Heart left ventricle (tissue), 16 donors: ENCODE data around the gene MITF. TPM values are rescaled to one million over a fixed set of nuclear protein-coding genes. Genes with fewer than 3 reads are reported as not detected.

ENCODE experiments used
- ATAC-seq, 4 donors: fragments of 200-7000 bp; cut with Tn5 transposase; one replicate each; pipeline ENCODE4 v1.9.1; 2020 to 2022; ENCODE audit warnings: moderate library complexity in 4 of 4, mild to moderate bottlenecking in 3 of 4, moderate number of reproducible peaks in 1 of 4
- DNase-seq, 5 donors: peaks; one replicate each; pipeline ENCODE4 v3.0.0-alpha.2; 2020
- H3K27ac ChIP-seq, 12 donors: fragments of 200-600 bp; sonication (generic) in 4 of 12; one replicate each; pipeline versions ENCODE4 v1.5.0 to v1.8.0; 2016 to 2022; ENCODE audit warnings: mild to moderate bottlenecking in 2 of 12
- H3K27me3 ChIP-seq, 9 donors: fragments of 200-600 bp; sonication (generic) in 2 of 9; one replicate each; pipeline versions ENCODE4 v1.5.1 to v1.8.0; 2016 to 2022; ENCODE audit warnings: mild to moderate bottlenecking in 3 of 9
- H3K36me3 ChIP-seq, 9 donors: fragments of 200-600 bp; sonication (generic) in 2 of 9; one replicate each; pipeline versions ENCODE4 v1.5.0 to v1.8.0; 2018 to 2022; ENCODE audit warnings: mild to moderate bottlenecking in 2 of 9
- H3K4me1 ChIP-seq, 12 donors: fragments of 200-600 bp; sonication (generic) in 4 of 12; one replicate each; pipeline versions ENCODE4 v1.5.0 to v1.8.0; 2016 to 2022; ENCODE audit warnings: mild to moderate bottlenecking in 3 of 12
- H3K4me3 ChIP-seq, 12 donors: fragments of 200-600 bp; sonication (generic) in 4 of 12; one replicate each; pipeline versions ENCODE4 v1.5.0 to v1.8.0; 2017 to 2022; ENCODE audit warnings: mild to moderate bottlenecking in 9 of 12, moderate library complexity in 4 of 12
- H3K9me3 ChIP-seq, 12 donors: fragments of 200-600 bp; sonication (generic) in 4 of 12; one replicate each; pipeline versions ENCODE4 v1.5.0 to v1.8.0; 2016 to 2022; ENCODE audit warnings: mild to moderate bottlenecking in 1 of 12
- CTCF ChIP-seq, 12 donors: fragments of 200-600 bp; sonication (generic) in 4 of 12; IDR thresholded peaks; one replicate each; pipeline versions ENCODE4 v1.5.0 to v1.8.0; 2018 to 2022; ENCODE audit warnings: antibody characterized with exemption in 12 of 12, mild to moderate bottlenecking in 5 of 12
- POLR2A ChIP-seq, 2 donors: fragments of 450-650 bp; IDR thresholded peaks; one replicate each; pipeline ENCODE4 v1.6.1; 2017; ENCODE audit warnings: antibody characterized with exemption in 2 of 2, mild to moderate bottlenecking in 2 of 2, moderate library complexity in 2 of 2
- WGBS, 4 donors: extraction: QIAGEN DNeasy Blood & Tissue Kit in 2 of 4; methylation state at CpG; one replicate each; pipeline versions ENCODE4 v1.1.5 to v1.1.7; 2013 to 2018; 5-methylcytosine and 5-hydroxymethylcytosine counted together
- intact Hi-C, 10 donors: fragments of 100-400 bp; cut with DNase I; formaldehyde crosslinking; loops; one replicate each; pipeline versions ENCODE4 v1.11.1 to v1.14.2; 2022
- polyA plus RNA-seq, 2 donors: library from polyadenylated mRNA; stranded (reverse); fragments of 200-250 nt; gene quantifications; one replicate each; pipeline ENCODE4 v1.2.3, GENCODE V29; 2013
- total RNA-seq, 9 donors: library from RNA; depleted of rRNA in 2 of 9; stranded (reverse); fragments of >200 nt in 2 of 9; fragmentation: NEBNext Ultra II Directional in 3 of 9; extraction: Animal tissue kit (Norgen Biotek cat#: 25700) in 3 of 9; gene quantifications; one replicate each; pipeline versions ENCODE4 v1.1.0 to v1.2.4, GENCODE V29; 2016 to 2023
- donor health status: ischemic (EF 13 %, LVEDD 7.1; RV severe dilation, severe dysfunction).
- donor health status: healthy with polysubstance abuse.
- donor health status: DM: no; HTN: yes; CAD: no.
- donor health status: DM: no; HTN: no; CAD: no.
- donor health status: ischemic (EF 25% LVEDD 6.9; RV normal size, moderate dysfunction).
- donor health status: ischemic (EF 25% LVEDD 5.7; RV mildly dilated, moderate dysfunction).
- donor health status: healthy.
- donor health status: DM: yes; HTN: yes; CAD: no.
- donor health status: ischemic (EF 35%, LVEDD 5.7; RV mildly dilated, moderate dysfunction).
- donor health status: nonischemic (EF 11% LVEDD 7.7; RV severe dilation, severe dysfunction).
- donor health status: DM: yes; HTN: yes; CAD: no.
- donor health status: PGD.
- donor health status: ischemic (EF 29% LVEDD 5.4; RV normal size, mild dysfunction).
- donor health status: nonischemic (EF 23%, LVEDD 6.1; RV moderate dilation, normal function).

The MITF gene
- total and polyA plus RNA-seq, 11 donors = 17.9 to 114 (median 81.1) TPM

- H3K27me3 ChIP-seq = no peaks in the 10 kb centered on the region
- H3K36me3 ChIP-seq = no peaks in the 10 kb centered on the region
- H3K9me3 ChIP-seq = peaks cover 0 to 6% (median 0%) of the 10 kb centered on the region in 12 donors
- WGBS, 4 donors = 80 to 92% (median 86%) methylated on average over 2 of the region's 2 CpGs
- H3K27ac ChIP-seq = no peak overlapping the region
- TF ChIP-seq CTCF (IDR thresholded peaks at IDR 0.05) (no peak), POLR2A (IDR thresholded peaks at IDR 0.05) (no peak)
- no peak overlapping the region for H3K4me3 ChIP-seq
- ATAC-seq = no peak
- no peaks in the 10 kb centered on the region for H3K4me1 ChIP-seq
- intact Hi-C loops = no loop called here
- no peak for DNase-seq
Observed at GRCh38 chr3:70010346-70010745, 271.1 kb downstream of the MITF start.

GRCh38 chr3:70011582-70011981 lies 272.3 kb downstream of the MITF start:
- Histone ChIP-seq H3K36me3 (no peaks in the 10 kb centered on the region), H3K27ac (no peak overlapping the region), H3K4me3 (no peak overlapping the region), H3K27me3 (no peaks in the 10 kb centered on the region), H3K9me3 (peaks cover 0 to 6% (median 0%) of the 10 kb centered on the region in 12 donors), H3K4me1 (no peaks in the 10 kb centered on the region)
- whole genome bisulfite sequencing, 4 donors = 64 to 86% (median 71%) methylated on average over 1 of the region's 1 CpG
- TF ChIP-seq CTCF (IDR thresholded peaks at IDR 0.05) (no peak), POLR2A (IDR thresholded peaks at IDR 0.05) (no peak)
- ATAC-seq (no peak), DNase-seq (no peak)
- intact Hi-C loops = no loop called here
